H1 (cell line): ENCODE data around the gene PDZRN4.

Source experiments
- ATF3 ChIP-seq: IDR thresholded peaks from 2 replicates; pipeline ENCODE4 v1.6.1; 2011; ENCODE audit warnings: low read depth, mild to moderate bottlenecking, low read length; ENCODE audit not compliant: insufficient read depth
- CBX5 ChIP-seq: fragments of 300-800, 300-1000 bp; sonication (generic); IDR thresholded peaks from 2 replicates; pipeline ENCODE4 v1.7.1; 2016; ENCODE audit warnings: antibody characterized with exemption, low read length, low read depth
- CTCF ChIP-seq, 3 experiments: IDR thresholded peaks; 1 replicate in 2 of 3; 2 replicates in 1 of 3; pipeline versions ENCODE4 v1.5.1 to v1.6.1; 2011; ENCODE audit warnings: low read length in 3 of 3, mild to moderate bottlenecking in 3 of 3, inconsistent platforms in 2 of 3, low read depth in 1 of 3, moderate library complexity in 1 of 3; ENCODE audit not compliant: insufficient read depth in 1 of 3; ENCODE audit errors: control extremely low read depth in 1 of 3
- EZH2 ChIP-seq: fragments of 200-600 bp; sonication (generic); IDR thresholded peaks from 2 replicates; pipeline ENCODE4 v1.7.1; 2012; ENCODE audit warnings: low read depth, mild to moderate bottlenecking, moderate library complexity, low read length, inconsistent platforms; ENCODE audit not compliant: severe bottlenecking
- POLR2AphosphoS5 ChIP-seq: IDR thresholded peaks from 2 replicates; pipeline ENCODE4 v1.6.1; 2011; ENCODE audit warnings: low read depth, low read length
- USF2 ChIP-seq: IDR thresholded peaks from 2 replicates; pipeline ENCODE4 v1.6.1; 2011; ENCODE audit warnings: low read length, improper control_type of control experiment
- YY1 ChIP-seq: IDR thresholded peaks from 2 replicates; pipeline ENCODE4 v1.6.1; 2011; ENCODE audit warnings: low read depth, mild to moderate bottlenecking, low read length

GRCh38 chr12:41234692-41235091, 46.6 kb downstream of the PDZRN4 start:
- TF ChIP-seq EZH2 (no peak), POLR2AphosphoS5 (no peak), USF2 (no peak), YY1 (no peak), CTCF (IDR thresholded peaks at IDR 0.05; ENCODE audit: control extremely low read depth in 1 of 3, insufficient read depth in 1 of 3, low read depth in 1 of 3, low read length in 3 of 3) (no peak), ATF3 (no peak), CBX5 (no peak)
